ENCODE data around the gene VPS13C.

VPS13C gene

GRCh38 chr15:61815356-61816083 lies 244.7 kb downstream of the VPS13C start:
- no peak for DNase-seq (ENCODE audit: extremely low spot score)
- ChIA-PET CTCF (no interaction called here), POLR2A (no interaction called here)
- TF ChIP-seq LEF1 (IDR thresholded peaks at IDR 0.05; ENCODE audit: borderline replicate concordance) (no peak), TARDBP (IDR thresholded peaks at IDR 0.05) (no peak), FOXA1 (IDR thresholded peaks at IDR 0.05) (no peak), FOXK2 (IDR thresholded peaks at IDR 0.05) (no peak), ARNT (IDR thresholded peaks at IDR 0.05) (no peak), PKNOX1 (IDR thresholded peaks at IDR 0.05) (no peak), SP1 (IDR thresholded peaks at IDR 0.05) (no peak), HDGF (IDR thresholded peaks at IDR 0.05; ENCODE audit: borderline replicate concordance) (no peak), L3MBTL2 (conservative IDR thresholded peaks at IDR 0.05) (no peak), FOXM1 (IDR thresholded peaks at IDR 0.05; ENCODE audit: borderline replicate concordance) (no peak), SUZ12 (IDR thresholded peaks at IDR 0.05) (no peak), BHLHE40 (IDR thresholded peaks at IDR 0.05; ENCODE audit: borderline replicate concordance) (no peak), ELF4 (IDR thresholded peaks at IDR 0.05) (no peak), ZNF384 (IDR thresholded peaks at IDR 0.05) (no peak), CTBP1 (IDR thresholded peaks at IDR 0.05; ENCODE audit: borderline replicate concordance) (no peak), NFRKB (IDR thresholded peaks at IDR 0.05) (no peak)

- DNase-seq (ENCODE audit: extremely low spot score) = no peak
- CTCF ChIA-PET = no interaction called here
- TF ChIP-seq SUZ12 (IDR thresholded peaks at IDR 0.05) (no peak), ZNF384 (IDR thresholded peaks at IDR 0.05) (no peak), LEF1 (IDR thresholded peaks at IDR 0.05; ENCODE audit: borderline replicate concordance) (no peak), FOXA1 (IDR thresholded peaks at IDR 0.05) (no peak), HDGF (IDR thresholded peaks at IDR 0.05; ENCODE audit: borderline replicate concordance) (no peak), PKNOX1 (IDR thresholded peaks at IDR 0.05) (no peak), SP1 (IDR thresholded peaks at IDR 0.05) (no peak)
- POLR2A ChIA-PET = no interaction called here
Observed at GRCh38 chr15:61812476-61812875, 247.8 kb downstream of the VPS13C start.

GRCh38 chr15:61811952-61812351 lies 248.3 kb downstream of the VPS13C start:
- POLR2A ChIA-PET = no interaction called here
- TF ChIP-seq FOXA1 (IDR thresholded peaks at IDR 0.05) (no peak), SUZ12 (IDR thresholded peaks at IDR 0.05) (no peak), ARNT (IDR thresholded peaks at IDR 0.05) (no peak), ZNF384 (IDR thresholded peaks at IDR 0.05) (no peak), LEF1 (IDR thresholded peaks at IDR 0.05; ENCODE audit: borderline replicate concordance) (no peak), TARDBP (IDR thresholded peaks at IDR 0.05) (no peak), HDGF (IDR thresholded peaks at IDR 0.05; ENCODE audit: borderline replicate concordance) (no peak), SP1 (IDR thresholded peaks at IDR 0.05) (no peak), NFRKB (IDR thresholded peaks at IDR 0.05) (no peak), PKNOX1 (IDR thresholded peaks at IDR 0.05) (no peak), FOXK2 (IDR thresholded peaks at IDR 0.05) (no peak)
- CTCF ChIA-PET = no interaction called here
- DNase-seq (ENCODE audit: extremely low spot score) = no peak

- ChIA-PET POLR2A (no interaction called here), CTCF (no interaction called here)
- DNase-seq (ENCODE audit: extremely low spot score) = no peak
- TF ChIP-seq ZNF384 (IDR thresholded peaks at IDR 0.05) = no peak
- TF ChIP-seq FOXA1 (IDR thresholded peaks at IDR 0.05) = no peak
- no peak for TF ChIP-seq ARNT (IDR thresholded peaks at IDR 0.05)
- TF ChIP-seq SP1 (IDR thresholded peaks at IDR 0.05) = no peak
- TF ChIP-seq L3MBTL2 (conservative IDR thresholded peaks at IDR 0.05) = no peak
- TF ChIP-seq PKNOX1 (IDR thresholded peaks at IDR 0.05) = no peak
- TF ChIP-seq TARDBP (IDR thresholded peaks at IDR 0.05) = no peak
- TF ChIP-seq FOXM1 (IDR thresholded peaks at IDR 0.05; ENCODE audit: borderline replicate concordance) = no peak
- TF ChIP-seq SUZ12 (IDR thresholded peaks at IDR 0.05) = no peak
- no peak for TF ChIP-seq FOXK2 (IDR thresholded peaks at IDR 0.05)
- TF ChIP-seq HDGF (IDR thresholded peaks at IDR 0.05; ENCODE audit: borderline replicate concordance) = no peak
- no peak for TF ChIP-seq LEF1 (IDR thresholded peaks at IDR 0.05; ENCODE audit: borderline replicate concordance)
- no peak for TF ChIP-seq NFRKB (IDR thresholded peaks at IDR 0.05)
- no peak for TF ChIP-seq ELF4 (IDR thresholded peaks at IDR 0.05)
- TF ChIP-seq CTBP1 (IDR thresholded peaks at IDR 0.05; ENCODE audit: borderline replicate concordance) = no peak
Observed at GRCh38 chr15:61809216-61809615, 251.0 kb downstream of the VPS13C start.

- ChIA-PET POLR2A (no interaction called here), CTCF (interaction anchor here (0.7 kb wide), 1 partner anchor 28 kb away, joined by 3 read pairs; no protein-coding TSS in a partner anchor)
- DNase-seq (ENCODE audit: extremely low spot score) = no peak
- no peak for TF ChIP-seq TARDBP (IDR thresholded peaks at IDR 0.05)
- no peak for TF ChIP-seq ZNF384 (IDR thresholded peaks at IDR 0.05)
- no peak for TF ChIP-seq FOXM1 (IDR thresholded peaks at IDR 0.05; ENCODE audit: borderline replicate concordance)
- no peak for TF ChIP-seq ARNT (IDR thresholded peaks at IDR 0.05)
- TF ChIP-seq BHLHE40 (IDR thresholded peaks at IDR 0.05; ENCODE audit: borderline replicate concordance) = no peak
- no peak for TF ChIP-seq L3MBTL2 (conservative IDR thresholded peaks at IDR 0.05)
- TF ChIP-seq CTBP1 (IDR thresholded peaks at IDR 0.05; ENCODE audit: borderline replicate concordance) = no peak
- no peak for TF ChIP-seq HDGF (IDR thresholded peaks at IDR 0.05; ENCODE audit: borderline replicate concordance)
- TF ChIP-seq FOXA1 (IDR thresholded peaks at IDR 0.05) = no peak
Observed at GRCh38 chr15:61807281-61807929, 252.8 kb downstream of the VPS13C start.
